K562 (cell line): ENCODE measurements around the gene NMRK1. TPM values are rescaled to one million over a fixed set of nuclear protein-coding genes. Genes with fewer than 3 reads are reported as not detected.

Source experiments
- ATAC-seq: fragments of 200-7000 bp; cut with Tn5 transposase; 3 replicates; pipeline ENCODE4 v1.9.1; 2020; ENCODE audit warnings: moderate library complexity
- BruUV-seq: library from RNA; stranded (reverse); fragments of 400-500 nt; replicated peaks from 2 replicates; lab custom pipeline; 2021; lab: Mats Ljungman, UMichigan
- CTCF ChIA-PET: fragments of 300-600 bp; formaldehyde crosslinking; extraction: SDS; loops from one replicate; lab custom pipeline; 2021; ENCODE audit warnings: low intra/inter-chr PET ratio; lab: Yijun Ruan, JAX
- POLR2A ChIA-PET: fragments of 300-600, 350-650 bp; sonication (Branson Sonifier 250); formaldehyde crosslinking; extraction: SDS; loops from one replicate; lab custom pipeline; 2021; ENCODE audit warnings: antibody characterized with exemption, inconsistent platforms; lab: Yijun Ruan, JAX
- DNase-seq, 4 experiments: peaks; one replicate each; pipeline versions ENCODE4 v3.0.0 to v3.0.0-alpha.2; 2011 to 2018; ENCODE audit warnings: low spot score in 3 of 4, mixed read lengths in 3 of 4; ENCODE audit errors: extremely low read depth in 1 of 4
- FAIRE-seq: peaks from 2 replicates; lab custom pipeline; 2011; peaks lifted over from hg19 to GRCh38; lab: Jason Lieb, UNC
- H2AFZ ChIP-seq: 2 replicates; pipeline ENCODE4 v1.6.0; 2011; ENCODE audit warnings: low read depth, low read length, control low read depth, inconsistent platforms
- H3K27ac ChIP-seq: fragments of 200-600 bp; 3 replicates; pipeline ENCODE4 v1.8.0; 2011; ENCODE audit warnings: low read depth, mild to moderate bottlenecking, control low read depth, inconsistent platforms, low read length, moderate library complexity, mixed read lengths; ENCODE audit errors: extremely low read depth
- H3K27me3 ChIP-seq, 2 experiments: fragments of 300-600 bp in 1 of 2; 2 replicates in 1 of 2; 3 replicates in 1 of 2; pipeline versions ENCODE4 v1.6.0 to v1.8.0; 2011; ENCODE audit warnings: inconsistent platforms in 2 of 2, low read length in 2 of 2, mild to moderate bottlenecking in 1 of 2, mixed read lengths in 1 of 2, moderate library complexity in 1 of 2; ENCODE audit not compliant: control insufficient read depth in 2 of 2, insufficient read depth in 2 of 2
- H3K36me3 ChIP-seq: fragments of 300-600 bp; 3 replicates; pipeline ENCODE4 v1.8.0; 2011; ENCODE audit warnings: mild to moderate bottlenecking, low read length, inconsistent platforms; ENCODE audit not compliant: control insufficient read depth, insufficient read depth
- H3K4me1 ChIP-seq, 2 experiments: fragments of 200-600 bp in 1 of 2; replicated peaks in 1 of 2; 2 replicates in 1 of 2; 3 replicates in 1 of 2; pipeline versions ENCODE4 v1.5.1 to v1.8.0; 2011; ENCODE audit warnings: inconsistent platforms in 2 of 2, low read length in 2 of 2, mild to moderate bottlenecking in 1 of 2, mixed read lengths in 1 of 2, moderate library complexity in 1 of 2; ENCODE audit not compliant: control insufficient read depth in 2 of 2, insufficient read depth in 2 of 2
- H3K4me2 ChIP-seq: 2 replicates; pipeline ENCODE4 v1.6.1; 2011; ENCODE audit warnings: low read length, control low read depth, inconsistent platforms, mixed read lengths; ENCODE audit not compliant: insufficient read depth
- H3K4me3 ChIP-seq: fragments of 200-600 bp; sonication (generic), shearing (Covaris generic); 2 replicates; pipeline ENCODE4 v1.5.1; 2016; ENCODE audit warnings: control low read depth, inconsistent platforms
- H3K79me2 ChIP-seq: fragments of 200-600 bp; 3 replicates; pipeline ENCODE4 v1.8.0; 2011; ENCODE audit warnings: low read length, inconsistent platforms; ENCODE audit not compliant: control insufficient read depth, insufficient read depth
- H3K9ac ChIP-seq, 2 experiments: 2 replicates each; pipeline versions ENCODE4 v1.6.0 to v1.6.1; 2011; ENCODE audit warnings: low read depth in 2 of 2, low read length in 2 of 2, control low read depth in 1 of 2, inconsistent platforms in 1 of 2, mild to moderate bottlenecking in 1 of 2, mixed read lengths in 1 of 2; ENCODE audit not compliant: insufficient read depth in 1 of 2
- H3K9me1 ChIP-seq: one replicate; pipeline ENCODE4 v1.6.0; 2011; ENCODE audit warnings: inconsistent platforms, mild to moderate bottlenecking, low read length, moderate library complexity; ENCODE audit not compliant: control insufficient read depth, insufficient read depth
- H3K9me3 ChIP-seq: replicated peaks from 2 replicates; pipeline ENCODE4 v1.5.1; 2011; ENCODE audit warnings: low read depth, low read length, inconsistent platforms; ENCODE audit not compliant: control insufficient read depth, insufficient read depth
- H4K20me1 ChIP-seq: replicated peaks from 2 replicates; pipeline ENCODE4 v1.6.1; 2011; ENCODE audit warnings: low read length, inconsistent platforms, mixed read lengths; ENCODE audit not compliant: control insufficient read depth, insufficient read depth
- CBFB ChIP-seq: sonication (generic); formaldehyde crosslinking; IDR thresholded peaks from 2 replicates; pipeline ENCODE4 v1.4.0; 2020; ENCODE audit warnings: mild to moderate bottlenecking, missing genetic modification reagents
- CHD1 ChIP-seq: fragments of 200-600 bp; sonication (generic); IDR thresholded peaks from one replicate; pipeline ENCODE4 v1.6.1; 2012; ENCODE audit warnings: mild to moderate bottlenecking, moderate library complexity, low read length, inconsistent platforms
- GTF2E2 ChIP-seq: fragments of 200-800 bp; sonication (Bioruptor generic); IDR thresholded peaks from 2 replicates; pipeline ENCODE4 v1.6.1; 2016; ENCODE audit warnings: missing genetic modification characterization, missing compliant biosample characterization
- HMG20A ChIP-seq: fragments of 450-650 bp; formaldehyde crosslinking; conservative IDR thresholded peaks from 2 replicates; pipeline ENCODE4 v1.4.0; 2020; ENCODE audit warnings: mild to moderate bottlenecking, mixed read lengths
- MBD1 ChIP-seq: fragments of 250-450 bp; sonication (Bioruptor Pico); IDR thresholded peaks from 2 replicates; pipeline ENCODE4 v1.8.0; 2022; ENCODE audit warnings: inconsistent platforms
- PURB ChIP-seq: sonication (generic); formaldehyde crosslinking; IDR thresholded peaks from 2 replicates; pipeline ENCODE4 v1.9.0; 2021; ENCODE audit warnings: low read depth, mild to moderate bottlenecking, missing genetic modification reagents
- RBM39 ChIP-seq: fragments of 200-400 bp; formaldehyde crosslinking; optimal IDR thresholded peaks from 2 replicates; pipeline ENCODE3; 2018; ENCODE audit warnings: low read depth, low read length
- SAFB ChIP-seq: fragments of 200-400 bp; formaldehyde crosslinking; IDR thresholded peaks from 2 replicates; pipeline ENCODE4 v1.6.1; 2017; ENCODE audit warnings: low read depth, low read length, borderline replicate concordance
- STAG1 ChIP-seq: sonication (generic); formaldehyde crosslinking; IDR thresholded peaks from 2 replicates; pipeline ENCODE4 v1.5.0; 2020; ENCODE audit warnings: missing genetic modification reagents, borderline replicate concordance
- TEAD1 ChIP-seq, 2 experiments: fragments of 450-650 bp in 1 of 2; sonication (generic) in 1 of 2; formaldehyde crosslinking; IDR thresholded peaks; 2 replicates each; pipeline versions ENCODE4 v1.4.0 to v1.8.0; 2020 to 2022; ENCODE audit warnings: mild to moderate bottlenecking in 2 of 2, missing genetic modification reagents in 1 of 2
- ZNF143 ChIP-seq: sonication (generic); formaldehyde crosslinking; IDR thresholded peaks from 2 replicates; pipeline ENCODE4 v1.9.0; 2022; ENCODE audit warnings: mild to moderate bottlenecking, missing genetic modification reagents
- WGBS: fragments of 100-300 bp; shearing (Covaris generic); methylation state at CpG from one replicate; pipeline ENCODE4 v1.1.6; 2016; ENCODE audit warnings: low coverage, mixed read lengths; ENCODE audit not compliant: insufficient coverage; ENCODE audit errors: missing lambda C conversion rate; 5-methylcytosine and 5-hydroxymethylcytosine counted together
- in situ Hi-C: fragments of 300-500 bp; cut with MboI; formaldehyde crosslinking; loops from 4 replicates; pipeline ENCODE4 v1.15.0; 2018; ENCODE audit warnings: inconsistent platforms, mixed read lengths
- intact Hi-C: fragments of 100-400 bp; cut with micrococcal nuclease; formaldehyde crosslinking; loops from 2 replicates; pipeline ENCODE4 v1.14.2; 2022
- polyA plus RNA-seq, 8 experiments: library from polyadenylated mRNA; depleted of rRNA in 4 of 8; stranded (reverse) in 5 of 8; unstranded in 3 of 8; fragments of >200 nt; fragmentation: Nextera tagmentation in 2 of 8; fragmentation: Illumina TruSeq in 1 of 8; extraction: Ambion mirVana in 2 of 8; extraction: Trizol in 1 of 8; gene quantifications; 2 replicates each; pipeline versions ENCODE4 v1.2.1 to v1.2.3, GENCODE V29; 2011 to 2014; ENCODE audit warnings: inconsistent platforms in 1 of 8, missing spikeins in 1 of 8
- total RNA-seq, 7 experiments: library from RNA; depleted of rRNA in 6 of 7; stranded (reverse); fragments of >200 nt in 6 of 7; fragmentation: Illumina TruSeq in 2 of 7; extraction: Trizol in 2 of 7; gene quantifications; 2 replicates each; pipeline versions ENCODE4 v1.2.1 to v1.2.3, GENCODE V29; 2011 to 2021; ENCODE audit warnings: low replicate concordance in 1 of 7
- TF ChIP-seq, protein P1 (sequence below): conservative IDR thresholded peaks from 2 replicates; pipeline ENCODE4 v1.6.1; 2011; ENCODE audit warnings: low read depth, mild to moderate bottlenecking, low read length; ENCODE audit not compliant: control insufficient read depth
- TF ChIP-seq, protein P2 (sequence below): sonication (generic); formaldehyde crosslinking; IDR thresholded peaks from 2 replicates; pipeline ENCODE4 v1.8.1; 2023; ENCODE audit warnings: mild to moderate bottlenecking, missing genetic modification reagents

The NMRK1 gene
- total and polyA plus RNA-seq, 9 of the 15 experiments (the other 6 are each of a cell fraction or from before 2014, with no cell fraction given) = 1.1 to 3.5 (median 1.7) TPM

- Histone ChIP-seq H3K27me3 (no peaks in the 10 kb centered on the region), H3K79me2 (no peaks in the 10 kb centered on the region), H3K36me3 (peaks cover 39% of the 10 kb centered on the region), H3K4me2 (no peak overlapping the region), H3K4me3 (no peak overlapping the region), H3K9me1 (no peaks in the 10 kb centered on the region), H3K9me3 (no peaks in the 10 kb centered on the region; the same call in 1 of the 2 replicates), H3K9ac (no peak overlapping the region), H4K20me1 (no peaks in the 10 kb centered on the region), H2AFZ (no peak overlapping the region), H3K4me1 (no peaks in the 10 kb centered on the region; a peak in 1 of 5 replicates), H3K27ac (no peak overlapping the region)
- no peak for FAIRE-seq
- ChIA-PET CTCF (interaction anchor here (0.9 kb wide), 1 partner anchor 79 kb away, joined by 3 read pairs; no protein-coding TSS in a partner anchor), POLR2A (interaction anchor here (1.3 kb wide), 1 partner anchor 12 kb away, joined by 3 read pairs; no protein-coding TSS in a partner anchor)
- no peak for DNase-seq
- TF ChIP-seq CBFB (CRISPR knock-in tag) (no peak), GTF2E2 (no peak), HMG20A (CRISPR knock-in tag) (no peak), STAG1 (CRISPR knock-in tag) (no peak), TEAD1 (CRISPR knock-in tag; IDR thresholded peaks at IDR 0.05) (no peak), PURB (CRISPR knock-in tag) (no peak), RBM39 (no peak), CHD1 (no peak), MBD1 (no peak), SAFB (no peak), ZNF143 (CRISPR knock-in tag) (no peak)
- TF ChIP-seq, protein P1, sequence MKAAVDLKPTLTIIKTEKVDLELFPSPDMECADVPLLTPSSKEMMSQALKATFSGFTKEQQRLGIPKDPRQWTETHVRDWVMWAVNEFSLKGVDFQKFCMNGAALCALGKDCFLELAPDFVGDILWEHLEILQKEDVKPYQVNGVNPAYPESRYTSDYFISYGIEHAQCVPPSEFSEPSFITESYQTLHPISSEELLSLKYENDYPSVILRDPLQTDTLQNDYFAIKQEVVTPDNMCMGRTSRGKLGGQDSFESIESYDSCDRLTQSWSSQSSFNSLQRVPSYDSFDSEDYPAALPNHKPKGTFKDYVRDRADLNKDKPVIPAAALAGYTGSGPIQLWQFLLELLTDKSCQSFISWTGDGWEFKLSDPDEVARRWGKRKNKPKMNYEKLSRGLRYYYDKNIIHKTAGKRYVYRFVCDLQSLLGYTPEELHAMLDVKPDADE = no peak
- TF ChIP-seq, protein P2, sequence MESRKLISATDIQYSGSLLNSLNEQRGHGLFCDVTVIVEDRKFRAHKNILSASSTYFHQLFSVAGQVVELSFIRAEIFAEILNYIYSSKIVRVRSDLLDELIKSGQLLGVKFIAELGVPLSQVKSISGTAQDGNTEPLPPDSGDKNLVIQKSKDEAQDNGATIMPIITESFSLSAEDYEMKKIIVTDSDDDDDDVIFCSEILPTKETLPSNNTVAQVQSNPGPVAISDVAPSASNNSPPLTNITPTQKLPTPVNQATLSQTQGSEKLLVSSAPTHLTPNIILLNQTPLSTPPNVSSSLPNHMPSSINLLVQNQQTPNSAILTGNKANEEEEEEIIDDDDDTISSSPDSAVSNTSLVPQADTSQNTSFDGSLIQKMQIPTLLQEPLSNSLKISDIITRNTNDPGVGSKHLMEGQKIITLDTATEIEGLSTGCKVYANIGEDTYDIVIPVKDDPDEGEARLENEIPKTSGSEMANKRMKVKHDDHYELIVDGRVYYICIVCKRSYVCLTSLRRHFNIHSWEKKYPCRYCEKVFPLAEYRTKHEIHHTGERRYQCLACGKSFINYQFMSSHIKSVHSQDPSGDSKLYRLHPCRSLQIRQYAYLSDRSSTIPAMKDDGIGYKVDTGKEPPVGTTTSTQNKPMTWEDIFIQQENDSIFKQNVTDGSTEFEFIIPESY = no peak
- no peak for ATAC-seq
- intact Hi-C loops = no loop called here
- in situ Hi-C loops = no loop called here
- 90% methylated on average over 1 of the region's 2 CpGs for WGBS
- BruUV-seq = no TSS peak
Observed at GRCh38 chr9:75013735-75014134, 74.2 kb downstream of the NMRK1 start.
